ENCODE results near the gene FRRS1L. TPM values are rescaled to one million over a fixed set of nuclear protein-coding genes. Genes with fewer than 3 reads are reported as not detected.
A peak's percentile ranks its signal among the peaks of the same experiment; 100 is the strongest.

Gene FRRS1L
- total and polyA plus RNA-seq, 2 donors (not counting 1 experiment from before 2014, with no cell fraction given) = not detected

GRCh38 chr9:109117856-109118807, 48.9 kb downstream of the FRRS1L start:
- Mint-ChIP-seq H3K27ac (peak overlapping the region; percentile 86), H3K27me3 (no peaks in the 10 kb centered on the region), H3K9me3 (ENCODE audit: insufficient read depth) (no peaks in the 10 kb centered on the region), H3K4me1 (peaks cover 45% of the 10 kb centered on the region), H3K4me3 (peak overlapping the region; percentile 91)
- ATAC-seq (ENCODE audit: low read depth) (no peak), DNase-seq (no peak)
- H3K9ac ChIP-seq (ENCODE audit: low read length) = peak overlapping the region; percentile 92
- H3K79me2 ChIP-seq (ENCODE audit: control insufficient read depth, insufficient read depth, low read length) = peaks cover 63% of the 10 kb centered on the region
- peaks cover 18 to 32% of the 10 kb centered on the region in 2 donors for H3K4me1 ChIP-seq (ENCODE audit: control insufficient read depth in 2 of 2, insufficient read depth in 2 of 2, low read length in 2 of 2)
- POLR2A ChIA-PET = interaction anchor here (0.9 kb wide), 1 partner anchor 9 kb away, joined by 4 read pairs; no protein-coding TSS in a partner anchor
- CTCF ChIA-PET = no interaction called here
- no peak overlapping the region for H2AFZ ChIP-seq (ENCODE audit: insufficient read depth, low read depth, low read length, poor library complexity, severe bottlenecking)
- H3K9me3 ChIP-seq (ENCODE audit: control extremely low read depth in 1 of 3, control insufficient read depth in 2 of 3, insufficient read depth in 1 of 3, low read length in 2 of 3) = no peaks in the 10 kb centered on the region
- H3K27ac ChIP-seq (ENCODE audit: low read length in 2 of 2) = no peak overlapping the region
- peak overlapping the region; percentile 93 for H3K4me2 ChIP-seq (replicated peaks; ENCODE audit: low read depth, low read length, poor library complexity, severe bottlenecking)
- H3K36me3 ChIP-seq (replicated peaks in 1 of 2; ENCODE audit: control extremely low read depth in 1 of 2, control insufficient read depth in 1 of 2, extremely low read depth in 1 of 2, insufficient read depth in 2 of 2, low read length in 1 of 2) = no peaks in the 10 kb centered on the region
- WGBS (ENCODE audit: insufficient coverage) = 64% methylated on average over 3 of the region's 14 CpGs
- H4K20me1 ChIP-seq (ENCODE audit: control insufficient read depth, insufficient read depth, low read length, poor library complexity, severe bottlenecking) = peaks cover 52% of the 10 kb centered on the region
- peak overlapping the region; percentile 63 to 89 (median 74) for H3K4me3 ChIP-seq (ENCODE audit: control extremely low read depth in 1 of 5, extremely low read depth in 1 of 5, insufficient read depth in 1 of 5, low read depth in 2 of 5, low read length in 4 of 5)
- intact Hi-C loops (cut with micrococcal nuclease) = loop anchor here (2.0 to 10.0 kb wide), 3 partner anchors 13 to 297 kb away; no protein-coding TSS in a partner anchor
- TF ChIP-seq CTCF (IDR thresholded peaks at IDR 0.05) = no peak
- no peak for TF ChIP-seq EZH2 (IDR thresholded peaks at IDR 0.05; ENCODE audit: borderline replicate concordance, insufficient read depth, low read depth, low read length, poor library complexity, severe bottlenecking)
- H3K27me3 ChIP-seq (replicated peaks in 1 of 4; ENCODE audit: control extremely low read depth in 1 of 4, control insufficient read depth in 3 of 4, insufficient read depth in 4 of 4, low read length in 3 of 4) = no peaks in the 10 kb centered on the region

Data from B cell (primary cell).